Pons (tissue), 1 donor: ENCODE results near the gene BAMBI.

Source experiments
- DNase-seq: peaks from one replicate; pipeline ENCODE4 v3.0.0-alpha.2; 2016; ENCODE audit warnings: low spot score

Gene BAMBI

GRCh38 chr10:28676326-28676967 lies 874 bp upstream of the BAMBI start:
- no peak for DNase-seq

- DNase-seq: peak; percentile 77
Measured at GRCh38 chr10:28677888-28678686, 766 bp downstream of the BAMBI start.

- DNase-seq: peak; percentile 64
Measured at GRCh38 chr10:28678687-28679457, 1.6 kb downstream of the BAMBI start.

- DNase-seq: peak; percentile 60
Measured at GRCh38 chr10:28679581-28680357, 2.4 kb downstream of the BAMBI start.

GRCh38 chr10:28680358-28680752 lies 3.0 kb downstream of the BAMBI start:
- DNase-seq: peak; percentile 49

GRCh38 chr10:28681291-28681763 lies 4.0 kb downstream of the BAMBI start:
- DNase-seq: peak; percentile 42

GRCh38 chr10:28681928-28682750 lies 4.8 kb downstream of the BAMBI start:
- DNase-seq: no peak

GRCh38 chr10:28684157-28684985 lies 7.0 kb downstream of the BAMBI start:
- DNase-seq: no peak

- no peak for DNase-seq
Measured at GRCh38 chr10:28684986-28685580, 7.8 kb downstream of the BAMBI start.

- DNase-seq: no peak
Measured at GRCh38 chr10:28685717-28686116, 8.4 kb downstream of the BAMBI start.

GRCh38 chr10:28686835-28687682 lies 9.7 kb downstream of the BAMBI start:
- no peak for DNase-seq

- DNase-seq: no peak
Measured at GRCh38 chr10:28687683-28688001, 10.3 kb downstream of the BAMBI start.

- no peak for DNase-seq
Measured at GRCh38 chr10:28690545-28690944, 13.2 kb downstream of the BAMBI start.

- DNase-seq: no peak
Measured at GRCh38 chr10:28691187-28691694, 13.9 kb downstream of the BAMBI start.

GRCh38 chr10:28692050-28692449 lies 14.7 kb downstream of the BAMBI start:
- DNase-seq: no peak

- DNase-seq: no peak
Measured at GRCh38 chr10:28694530-28694929, 17.2 kb downstream of the BAMBI start.

GRCh38 chr10:28698075-28698474 lies 20.8 kb downstream of the BAMBI start:
- DNase-seq: no peak

GRCh38 chr10:28704464-28705161 lies 27.3 kb downstream of the BAMBI start:
- DNase-seq: no peak
